H1 (cell line): ENCODE data around the gene CLEC14A. TPM values are rescaled to one million over a fixed set of nuclear protein-coding genes. Genes with fewer than 3 reads are reported as not detected.

ENCODE experiments used
- CBX8 ChIP-seq: fragments of 300-800, 300-1000 bp; sonication (generic); IDR thresholded peaks from 2 replicates; pipeline ENCODE4 v1.7.1; 2016; ENCODE audit warnings: low read depth, low read length, borderline replicate concordance
- EP300 ChIP-seq, 2 experiments: IDR thresholded peaks; 1 replicate in 1 of 2; 2 replicates in 1 of 2; pipeline ENCODE4 v1.6.1; 2011 to 2012; ENCODE audit warnings: low read depth in 2 of 2, low read length in 2 of 2, mild to moderate bottlenecking in 2 of 2, borderline replicate concordance in 1 of 2, inconsistent platforms in 1 of 2, moderate library complexity in 1 of 2
- NRF1 ChIP-seq: IDR thresholded peaks from 2 replicates; pipeline ENCODE4 v1.6.1; 2011; ENCODE audit warnings: mild to moderate bottlenecking, low read depth, low read length, improper control_type of control experiment
- SIRT6 ChIP-seq: IDR thresholded peaks from one replicate; pipeline ENCODE4 v1.7.1; 2012; ENCODE audit warnings: low read length, inconsistent platforms
- TCF12 ChIP-seq: IDR thresholded peaks from 2 replicates; pipeline ENCODE4 v1.6.1; 2011; ENCODE audit warnings: low read depth, mild to moderate bottlenecking, low read length
- polyA plus RNA-seq, 7 experiments: library from polyadenylated mRNA; depleted of rRNA in 3 of 7; stranded (reverse) in 5 of 7; unstranded in 2 of 7; fragments of >200 nt in 5 of 7; fragments of 200-250 nt in 2 of 7; gene quantifications; 1 replicate in 5 of 7; 2 replicates in 1 of 7; 4 replicates in 1 of 7; pipeline versions ENCODE4 v1.2.1 to v1.2.3, GENCODE V29; 2011 to 2013; ENCODE audit warnings: missing spikeins in 2 of 7, mixed read lengths in 2 of 7
- total RNA-seq: library from RNA; stranded (reverse); fragmentation: NEBNext Ultra II Directional; extraction: Animal tissue kit (Norgen Biotek cat#: 25700); gene quantifications from 2 replicates; pipeline ENCODE4 v1.2.1, GENCODE V29; 2021

CLEC14A gene
- total and polyA plus RNA-seq, 2 of the 8 experiments (the other 6 are each of a cell fraction or from before 2014, with no cell fraction given) = 0.09 to 0.13 TPM

DNA sequence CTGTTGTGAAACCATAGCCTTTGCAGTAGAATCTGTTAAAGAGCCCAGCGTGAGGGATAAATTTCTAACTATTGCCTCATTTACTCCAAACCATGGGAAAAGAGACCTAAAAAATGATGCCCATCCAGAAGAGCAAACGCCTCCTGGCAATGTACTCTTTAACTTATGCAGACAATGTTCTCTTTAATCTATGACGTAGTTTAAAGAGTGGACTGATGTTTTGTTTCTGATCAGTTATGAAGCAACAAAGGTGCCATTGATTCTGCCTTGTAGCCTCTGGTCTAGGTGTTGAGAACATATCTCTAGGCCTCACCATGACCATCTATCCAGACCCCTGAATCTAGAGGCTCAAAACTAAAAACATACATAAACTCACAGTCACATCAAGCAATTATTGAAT lies 34.8 kb downstream of the CLEC14A start (continued):
- TF ChIP-seq EP300 (IDR thresholded peaks at IDR 0.05; ENCODE audit: borderline replicate concordance in 1 of 2, low read depth in 2 of 2, low read length in 2 of 2) (no peak), CBX8 (no peak), TCF12 (no peak), SIRT6 (no peak), NRF1 (no peak)
- TF ChIP-seq, all 59 proteins: peak for 0
